ENCODE measurements around the gene BCL3.
"Not testable (repeated sequence)": the region's sequence is repeated elsewhere in the genome, so short reads cannot be mapped to it uniquely, and the experiment has no call there.

Gene BCL3

DNA sequence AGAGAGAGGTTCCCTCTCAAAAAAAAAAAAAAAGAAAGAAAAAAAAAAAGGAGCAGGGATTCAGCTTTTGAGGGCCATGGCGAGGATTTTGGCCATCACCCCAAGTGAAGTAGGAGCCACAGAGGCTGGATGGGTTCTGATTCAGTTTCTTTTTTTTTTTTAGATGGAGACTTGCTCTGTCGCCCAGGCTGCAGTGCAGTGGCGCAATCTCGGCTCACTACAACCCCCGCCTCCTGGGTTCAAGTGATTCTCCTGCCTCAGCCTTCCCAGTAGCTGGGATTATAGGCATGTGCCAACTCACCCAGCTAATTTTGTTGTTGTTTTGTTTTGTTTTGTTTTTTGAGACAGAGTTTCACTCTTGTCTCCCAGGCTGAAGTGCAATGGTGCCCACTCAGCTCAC is 27.1 kb upstream of the BCL3 start:
- DNase-seq (ENCODE audit: low read depth in 2 of 2), result not testable (repeated sequence)

DNA sequence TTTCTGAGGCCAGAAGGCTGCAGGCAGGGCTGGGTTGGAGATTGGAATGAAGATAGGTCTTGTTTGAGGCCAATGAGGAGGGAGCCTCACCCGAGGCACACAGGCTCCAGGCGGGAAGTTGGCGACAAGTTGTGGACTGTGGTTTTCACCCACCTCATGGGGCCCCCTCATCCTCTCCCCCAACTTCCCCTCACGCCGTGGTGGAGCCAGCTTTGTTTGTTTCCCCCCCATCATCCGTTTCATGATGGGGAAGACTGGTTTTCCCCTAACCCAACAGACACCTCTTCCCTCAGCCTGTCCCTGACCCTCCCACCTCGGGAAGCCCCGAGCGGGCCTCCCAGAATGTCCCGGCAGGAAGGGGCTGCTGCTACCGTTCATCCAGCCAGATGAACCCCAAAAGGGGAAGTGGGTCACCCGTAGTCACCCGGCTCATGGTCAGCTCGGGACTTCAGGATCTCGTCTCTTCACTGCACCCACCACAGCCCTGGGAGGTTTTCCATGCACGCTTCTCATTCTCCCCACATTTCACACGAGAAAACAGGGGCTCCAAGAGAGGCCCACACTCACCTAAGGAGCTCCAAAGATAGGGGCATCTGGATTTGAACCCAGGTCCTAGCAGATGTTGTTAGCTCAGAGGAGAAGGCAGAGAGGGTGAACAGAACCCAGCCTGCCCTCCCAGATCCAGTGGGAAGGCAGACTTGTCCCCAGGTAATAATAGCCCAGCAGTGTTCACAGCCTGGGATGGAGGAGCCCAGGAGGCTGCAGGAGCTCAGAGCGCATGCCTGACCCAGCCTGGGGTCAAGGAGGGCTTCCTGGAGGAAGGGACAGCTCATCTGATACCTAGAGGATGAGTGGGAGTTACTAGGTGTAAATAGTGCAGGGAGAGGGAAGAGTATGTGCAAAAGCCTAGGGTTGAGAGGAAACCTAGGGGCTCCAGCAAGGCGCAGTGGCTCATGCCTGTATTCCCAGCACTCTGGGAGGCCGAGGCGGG is 26.1 kb upstream of the BCL3 start:
- no peak for DNase-seq (ENCODE audit: low read depth in 2 of 2)

DNA sequence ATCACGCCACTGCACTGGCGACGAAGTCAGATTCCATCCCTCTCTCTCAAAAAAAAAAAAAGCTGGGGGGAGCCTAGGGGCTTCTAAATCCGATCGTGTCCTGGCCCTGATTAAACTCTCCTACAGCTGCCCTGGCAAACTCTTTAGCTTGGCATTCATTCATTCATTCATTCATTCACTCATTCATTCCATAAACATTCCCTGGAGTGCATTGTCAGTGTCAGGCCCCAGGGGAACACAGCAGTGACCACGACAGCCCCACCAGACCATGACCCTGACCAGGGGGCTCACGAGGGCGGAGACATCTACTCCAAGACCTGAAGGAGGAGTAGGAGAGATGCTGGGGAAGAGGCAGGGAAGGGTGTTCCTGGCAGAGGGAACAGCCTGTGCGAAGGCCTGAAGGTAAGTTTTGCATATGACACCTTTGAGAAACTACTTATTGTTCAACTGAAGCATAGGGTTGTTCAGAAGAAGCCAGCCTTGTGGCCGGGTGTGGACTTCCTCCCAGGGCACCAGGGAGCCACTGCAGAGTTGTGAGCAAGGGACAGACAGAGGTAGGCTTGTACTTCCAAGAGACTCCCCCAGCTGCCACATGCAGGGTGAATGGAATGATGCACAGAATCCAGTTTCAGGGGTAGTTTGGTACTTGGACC is 25.1 kb upstream of the BCL3 start:
- DNase-seq (ENCODE audit: low read depth in 2 of 2), result no peak

- DNase-seq (ENCODE audit: low read depth in 2 of 2), result peak; percentile 64 to 73
Measured at GRCh38 chr19:44723952-44724319, 24.6 kb upstream of the BCL3 start.

DNA sequence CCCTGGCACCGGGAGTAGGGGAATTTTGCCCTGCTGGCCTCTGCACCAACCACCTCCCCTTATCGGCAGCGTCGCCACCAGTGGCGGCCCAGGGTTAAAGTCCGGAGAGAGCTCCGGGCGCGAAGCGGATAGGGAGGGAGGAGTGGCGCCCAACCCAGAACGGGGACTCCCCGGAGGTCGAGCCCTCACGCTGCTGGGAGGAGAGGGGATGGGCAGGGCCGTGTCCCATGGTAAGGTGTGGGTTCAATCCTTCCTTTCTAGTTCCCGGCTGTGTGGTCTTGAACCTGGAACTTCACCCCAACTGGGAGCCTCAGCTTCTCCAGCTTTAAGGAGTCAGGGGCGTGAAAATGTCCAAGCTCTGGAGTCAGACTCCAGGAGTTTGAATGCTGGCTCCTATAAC is 23.3 kb upstream of the BCL3 start:
- DNase-seq (ENCODE audit: low read depth in 2 of 2), result no peak

- no peak for DNase-seq (ENCODE audit: low read depth in 2 of 2)
Measured at GRCh38 chr19:44725684-44726083, 22.8 kb upstream of the BCL3 start.

DNA sequence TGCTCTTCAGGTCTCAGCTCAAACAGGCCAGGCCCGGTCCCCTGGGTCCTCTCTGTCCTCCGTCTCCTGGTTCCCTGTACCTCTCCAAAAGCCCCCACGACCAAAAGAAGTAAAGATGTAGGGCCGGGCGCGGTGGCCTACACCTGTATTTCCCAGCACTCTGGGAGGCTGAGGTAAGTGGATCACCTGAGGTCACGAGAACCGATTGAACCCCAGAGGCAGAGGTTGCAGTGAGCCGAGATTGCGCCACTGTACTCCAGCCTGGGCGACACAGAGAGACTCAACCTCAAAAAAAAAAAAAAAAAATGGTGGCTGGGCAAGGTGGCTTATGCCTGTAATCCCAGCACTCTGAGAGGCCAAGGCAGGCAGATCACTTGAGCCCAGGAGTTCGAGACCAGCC is 22.0 kb upstream of the BCL3 start:
- DNase-seq (ENCODE audit: low read depth in 2 of 2), result no peak

DNA sequence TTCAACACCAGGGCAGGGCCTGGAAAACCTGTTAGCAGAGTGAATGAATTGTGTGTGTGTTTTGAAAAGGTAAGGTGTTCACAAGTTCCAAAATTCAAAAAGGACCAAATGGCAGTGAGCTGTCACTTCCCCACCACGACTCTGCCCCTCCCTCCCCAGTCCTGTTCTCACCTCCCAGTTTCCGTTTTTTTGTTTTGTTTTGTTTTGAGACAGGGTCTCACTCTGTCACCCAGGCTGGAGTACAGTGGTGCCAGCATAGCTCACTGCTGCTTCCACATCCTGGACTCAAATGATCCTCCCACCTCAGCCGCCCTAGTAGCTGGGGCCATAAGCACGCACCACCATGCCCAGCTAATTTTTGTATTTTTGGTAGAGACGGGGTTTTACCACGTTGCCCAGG is 20.3 kb upstream of the BCL3 start:
- no peak for DNase-seq (ENCODE audit: low read depth in 2 of 2)

GRCh38 chr19:44729516-44730033 is 18.9 kb upstream of the BCL3 start:
- no peak for DNase-seq (ENCODE audit: low read depth in 2 of 2)

GRCh38 chr19:44731081-44731480 is 17.4 kb upstream of the BCL3 start:
- no peak for DNase-seq (ENCODE audit: low read depth in 2 of 2)

DNA sequence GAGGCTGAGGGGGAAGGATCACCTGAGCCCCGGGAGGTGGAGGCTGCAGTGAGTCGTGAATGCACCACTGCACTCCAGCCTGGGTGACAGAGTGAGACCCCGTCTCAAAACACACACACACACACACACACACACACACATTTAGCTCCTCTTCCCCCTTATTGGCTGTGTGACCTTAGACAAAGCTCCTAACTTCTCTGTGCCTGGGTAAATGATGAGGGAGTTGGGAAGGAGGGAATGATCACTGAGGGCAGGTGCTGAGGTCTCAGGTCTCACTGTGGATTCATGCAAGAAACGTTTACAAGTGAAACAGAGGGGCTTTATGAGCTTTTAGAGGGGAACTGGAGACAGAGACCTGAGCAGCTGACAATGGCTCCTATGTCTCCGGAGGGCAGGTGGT is 16.9 kb upstream of the BCL3 start:
- DNase-seq (ENCODE audit: low read depth in 2 of 2), result no peak

GRCh38 chr19:44732235-44733014 is 16.1 kb upstream of the BCL3 start:
- DNase-seq (ENCODE audit: low read depth in 2 of 2), result no peak

DNA sequence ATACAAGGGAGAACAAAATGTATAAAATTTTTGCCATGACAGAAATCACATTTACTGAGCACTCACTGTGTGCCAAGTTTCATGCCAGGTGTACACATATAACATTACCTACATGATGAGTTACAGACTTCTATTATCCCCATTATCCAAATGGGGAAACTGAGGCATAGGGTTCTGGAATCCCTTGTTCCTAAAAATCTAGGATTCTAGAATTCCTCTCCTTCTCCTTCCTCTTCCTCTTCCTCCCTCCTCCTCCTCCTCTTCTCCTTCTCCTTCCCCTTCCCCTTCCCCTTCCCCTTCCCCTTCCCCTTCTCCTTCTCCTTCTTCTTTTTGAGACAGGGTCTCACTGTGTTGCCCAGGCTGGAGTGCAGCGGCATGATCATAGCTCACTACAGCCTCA is 14.2 kb upstream of the BCL3 start:
- no peak for DNase-seq (ENCODE audit: low read depth in 2 of 2)

- DNase-seq (ENCODE audit: low read depth in 2 of 2), result no peak
Measured at GRCh38 chr19:44735011-44735410, 13.5 kb upstream of the BCL3 start.

- no peak for DNase-seq (ENCODE audit: low read depth in 2 of 2)
Measured at GRCh38 chr19:44737238-44738071, 11.1 kb upstream of the BCL3 start.

- no peak for DNase-seq (ENCODE audit: low read depth in 2 of 2)
Measured at GRCh38 chr19:44738136-44738535, 10.4 kb upstream of the BCL3 start.

GRCh38 chr19:44738603-44739558 is 9.6 kb upstream of the BCL3 start:
- no peak for DNase-seq (ENCODE audit: low read depth in 2 of 2)

- DNase-seq (ENCODE audit: low read depth in 2 of 2), result no peak
Measured at GRCh38 chr19:44740351-44740824, 8.1 kb upstream of the BCL3 start.

- DNase-seq (ENCODE audit: low read depth in 2 of 2), result no peak
Measured at GRCh38 chr19:44741258-44741731, 7.2 kb upstream of the BCL3 start.

GRCh38 chr19:44741841-44742329 is 6.6 kb upstream of the BCL3 start:
- DNase-seq (ENCODE audit: low read depth in 2 of 2), result no peak

All from stimulated activated CD4-positive, alpha-beta T cell treated with anti-CD3 and anti-CD28 coated beads, Interleukin-12 subunit alpha, Interleukin-12 subunit beta, amount 100 ng/mL, for 24 hours (primary cell).